ENCODE measurements around the gene ADAMTSL2.

ADAMTSL2 gene

DNA sequence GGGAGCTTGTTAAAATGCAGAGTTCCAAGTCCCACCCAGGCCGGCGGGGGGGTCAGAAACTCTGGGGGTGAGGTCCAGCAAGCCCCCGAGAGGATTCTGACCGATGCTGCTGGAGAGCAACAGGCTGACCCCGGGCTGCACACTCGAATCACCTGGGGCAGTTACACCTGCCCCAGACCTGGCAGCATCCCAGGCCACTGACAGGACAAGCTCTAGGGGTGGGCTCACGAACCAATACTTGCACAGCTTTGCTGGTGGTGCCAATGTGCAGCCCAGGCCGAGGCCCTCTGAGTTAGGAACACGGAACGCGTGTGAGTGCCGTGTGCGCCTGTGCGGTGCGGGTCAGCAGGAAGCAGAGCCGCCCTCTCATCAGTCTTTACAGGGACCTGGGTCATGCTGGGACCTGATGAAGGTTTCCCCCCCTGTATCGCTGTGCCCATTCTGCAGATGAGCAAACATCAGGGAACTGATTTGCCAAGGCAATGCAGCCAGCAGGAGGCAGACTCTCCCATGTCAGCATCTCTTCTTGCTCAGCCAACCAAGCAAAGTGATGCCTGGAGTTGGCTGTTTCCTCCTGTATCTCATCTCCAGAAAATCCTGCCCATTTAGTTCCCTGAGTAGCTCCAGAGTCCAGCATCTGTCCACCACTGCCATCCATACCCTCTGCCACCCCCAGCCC, 58.4 kb downstream of the ADAMTSL2 start:
- no peak overlapping the region for H3K9ac ChIP-seq (ENCODE audit: low read depth, low read length)
- H3K4me1 ChIP-seq (ENCODE audit: insufficient read depth, low read length): no peaks in the 10 kb centered on the region
- H3K27ac ChIP-seq (ENCODE audit: low read length): no peak overlapping the region
- no peak overlapping the region for H3K4me3 ChIP-seq (ENCODE audit: low read length)
- no peaks in the 10 kb centered on the region for H3K27me3 ChIP-seq (ENCODE audit: insufficient read depth, low read length)
- no peaks in the 10 kb centered on the region for H3K36me3 ChIP-seq (ENCODE audit: insufficient read depth, low read depth, low read length)
- peaks cover 19% of the 10 kb centered on the region for H3K9me3 ChIP-seq (ENCODE audit: insufficient read depth, low read depth, low read length)

DNA sequence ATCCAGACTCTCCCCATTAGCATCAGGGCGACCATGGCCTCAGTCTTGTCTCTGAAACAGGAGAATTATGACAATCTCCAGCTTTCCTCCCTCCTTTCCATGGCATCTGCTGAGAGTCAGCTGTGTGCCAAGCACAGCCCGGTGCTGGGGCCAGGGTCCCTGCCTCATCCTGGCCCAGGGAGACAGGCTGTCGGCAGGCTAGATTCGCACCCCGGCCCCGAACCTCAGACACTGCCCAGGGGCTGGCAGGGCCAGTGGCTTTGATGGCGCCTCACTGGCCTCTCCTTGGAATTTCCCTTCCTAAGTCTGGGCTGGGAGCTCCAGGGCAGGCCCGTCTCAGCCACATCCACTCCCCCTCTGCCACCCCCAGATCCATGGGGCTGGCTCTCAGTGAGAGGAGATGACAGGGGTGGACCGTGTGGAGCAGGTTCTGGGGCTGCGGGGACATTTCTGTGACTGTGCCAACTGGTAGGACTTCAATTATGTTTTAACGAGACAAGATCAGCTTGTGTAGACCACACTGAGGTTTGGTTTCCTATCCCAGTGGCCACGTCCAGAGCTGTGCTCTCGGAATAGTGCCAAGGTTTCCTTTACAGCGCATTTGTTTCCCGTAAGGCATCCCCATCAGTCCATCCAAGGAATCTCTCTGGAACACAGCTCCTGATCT, 59.2 kb downstream of the ADAMTSL2 start:
- no peaks in the 10 kb centered on the region for H3K4me1 ChIP-seq (ENCODE audit: insufficient read depth, low read length)

DNA sequence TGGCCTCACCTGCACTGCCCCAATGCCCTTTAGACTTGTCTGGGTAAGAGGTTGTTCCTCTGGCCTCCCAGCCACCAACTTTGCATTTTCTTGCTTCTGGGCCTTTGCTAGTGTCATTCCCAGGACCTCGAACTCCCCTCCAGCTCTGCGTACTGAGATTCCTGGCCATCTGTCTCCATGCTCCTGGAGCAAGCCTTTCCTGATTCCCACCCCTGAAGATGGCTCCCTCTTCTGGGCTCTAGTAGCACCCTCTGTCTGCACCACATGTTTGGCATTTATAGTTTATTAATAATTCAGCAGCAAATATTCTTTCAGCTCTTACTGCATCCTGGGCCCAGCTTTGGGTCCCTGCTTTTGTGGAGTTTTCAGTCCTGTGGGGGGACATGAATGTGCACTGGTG, 59.8 kb downstream of the ADAMTSL2 start:
- peaks cover 18% of the 10 kb centered on the region for H3K9me3 ChIP-seq (ENCODE audit: insufficient read depth, low read depth, low read length)
- no peaks in the 10 kb centered on the region for H3K27me3 ChIP-seq (ENCODE audit: insufficient read depth, low read length)
- H3K4me1 ChIP-seq (ENCODE audit: insufficient read depth, low read length): no peaks in the 10 kb centered on the region
- no peak overlapping the region for H3K27ac ChIP-seq (ENCODE audit: low read length)
- no peak overlapping the region for H3K9ac ChIP-seq (ENCODE audit: low read depth, low read length)
- no peaks in the 10 kb centered on the region for H3K36me3 ChIP-seq (ENCODE audit: insufficient read depth, low read depth, low read length)
- H3K4me3 ChIP-seq (ENCODE audit: low read length): no peak overlapping the region

More for the DNA sequence above, 59.2 kb downstream of the ADAMTSL2 start:
- H3K36me3 ChIP-seq (ENCODE audit: insufficient read depth, low read depth, low read length): no peaks in the 10 kb centered on the region
- no peaks in the 10 kb centered on the region for H3K27me3 ChIP-seq (ENCODE audit: insufficient read depth, low read length)
- no peak overlapping the region for H3K27ac ChIP-seq (ENCODE audit: low read length)
- no peak overlapping the region for H3K4me3 ChIP-seq (ENCODE audit: low read length)
- no peak overlapping the region for H3K9ac ChIP-seq (ENCODE audit: low read depth, low read length)
- peaks cover 18% of the 10 kb centered on the region for H3K9me3 ChIP-seq (ENCODE audit: insufficient read depth, low read depth, low read length)

DNA sequence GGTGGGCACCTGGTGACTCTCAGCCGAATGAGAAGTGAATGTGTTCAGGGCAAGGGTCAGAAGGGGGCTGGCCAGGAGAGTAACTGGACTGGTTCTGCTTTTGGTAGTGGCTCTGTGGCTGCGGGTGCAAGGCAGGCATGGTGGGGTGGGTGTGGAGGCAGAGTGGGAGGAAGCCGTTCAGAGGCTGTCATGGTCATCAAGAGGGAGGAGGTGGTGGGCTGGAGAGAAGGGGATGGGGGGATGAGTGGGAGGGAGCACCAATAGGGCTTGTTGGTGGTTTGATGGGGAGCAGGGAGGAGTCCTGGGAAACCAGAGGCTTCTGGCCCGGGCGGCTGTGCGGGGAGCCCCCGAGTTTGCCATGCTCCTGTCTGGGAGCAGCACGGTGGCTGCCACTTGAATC, 61.4 kb downstream of the ADAMTSL2 start:
- Histone ChIP-seq H3K27ac (ENCODE audit: low read length) (no peak overlapping the region), H3K4me3 (ENCODE audit: low read length) (no peak overlapping the region), H3K36me3 (ENCODE audit: insufficient read depth, low read depth, low read length) (no peaks in the 10 kb centered on the region), H3K9me3 (ENCODE audit: insufficient read depth, low read depth, low read length) (peaks cover 18% of the 10 kb centered on the region), H3K27me3 (ENCODE audit: insufficient read depth, low read length) (no peaks in the 10 kb centered on the region), H3K4me1 (ENCODE audit: insufficient read depth, low read length) (no peaks in the 10 kb centered on the region), H3K9ac (ENCODE audit: low read depth, low read length) (no peak overlapping the region)

DNA sequence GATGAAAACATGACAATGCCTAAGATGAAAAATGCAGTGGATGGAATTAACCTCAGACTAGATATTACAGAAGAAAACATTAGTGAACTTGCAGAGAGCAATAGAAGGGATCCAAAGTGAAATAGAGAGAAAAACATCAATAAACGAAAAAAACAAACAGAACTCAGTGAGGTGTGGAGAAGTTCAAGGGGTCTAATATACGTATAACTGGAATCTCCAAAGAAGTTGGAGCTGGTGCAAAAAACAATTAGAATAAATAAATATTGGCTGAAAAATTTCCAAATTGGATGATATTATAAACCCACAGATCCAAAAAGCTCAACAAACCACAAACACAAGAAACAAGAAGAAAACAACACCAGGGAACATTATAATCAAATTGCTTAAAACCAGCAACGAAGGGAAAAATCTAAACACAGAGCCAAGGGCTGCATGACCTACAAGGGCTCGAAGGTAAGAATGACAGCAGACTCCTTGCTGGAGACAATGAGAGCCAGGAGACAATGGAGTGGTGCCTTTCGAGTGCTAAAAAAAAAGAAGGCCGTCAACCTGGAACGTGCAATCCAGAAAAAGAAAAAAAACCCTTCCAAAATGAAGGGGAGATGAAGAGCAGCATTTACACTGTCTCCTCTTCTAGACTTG, 62.9 kb downstream of the ADAMTSL2 start:
- Histone ChIP-seq H3K9me3 (ENCODE audit: insufficient read depth, low read depth, low read length) (peaks cover 18% of the 10 kb centered on the region), H3K36me3 (ENCODE audit: insufficient read depth, low read depth, low read length) (no peaks in the 10 kb centered on the region), H3K4me3 (ENCODE audit: low read length) (no peak overlapping the region), H3K27ac (ENCODE audit: low read length) (no peak overlapping the region), H3K9ac (ENCODE audit: low read depth, low read length) (no peak overlapping the region), H3K4me1 (ENCODE audit: insufficient read depth, low read length) (no peaks in the 10 kb centered on the region), H3K27me3 (ENCODE audit: insufficient read depth, low read length) (no peaks in the 10 kb centered on the region)

DNA sequence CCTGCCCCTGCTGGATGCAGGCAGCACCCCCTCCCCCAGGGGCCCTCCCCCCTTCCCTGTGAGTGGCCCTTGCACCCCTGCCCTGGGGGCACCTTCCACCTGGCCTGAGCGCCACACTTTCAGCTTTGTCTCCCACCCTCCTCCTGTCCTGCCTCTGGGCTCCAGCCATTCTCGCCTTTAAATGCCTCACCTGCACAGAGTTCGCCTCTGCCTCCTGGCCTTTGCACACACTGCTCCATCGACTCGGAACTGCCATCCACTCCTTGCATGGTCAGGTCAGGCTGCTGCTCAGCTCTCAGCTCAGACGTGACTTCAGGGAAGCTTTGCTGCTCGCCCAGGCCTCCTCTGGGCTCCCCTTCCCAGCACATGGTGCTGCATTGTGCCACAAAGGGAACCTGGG, 64.5 kb downstream of the ADAMTSL2 start:
- no peak overlapping the region for H3K9ac ChIP-seq (ENCODE audit: low read depth, low read length)
- no peaks in the 10 kb centered on the region; the same call in 1 of the 2 replicates for H3K4me1 ChIP-seq (ENCODE audit: insufficient read depth, low read length)
- peaks cover 18% of the 10 kb centered on the region for H3K9me3 ChIP-seq (ENCODE audit: insufficient read depth, low read depth, low read length)

DNA sequence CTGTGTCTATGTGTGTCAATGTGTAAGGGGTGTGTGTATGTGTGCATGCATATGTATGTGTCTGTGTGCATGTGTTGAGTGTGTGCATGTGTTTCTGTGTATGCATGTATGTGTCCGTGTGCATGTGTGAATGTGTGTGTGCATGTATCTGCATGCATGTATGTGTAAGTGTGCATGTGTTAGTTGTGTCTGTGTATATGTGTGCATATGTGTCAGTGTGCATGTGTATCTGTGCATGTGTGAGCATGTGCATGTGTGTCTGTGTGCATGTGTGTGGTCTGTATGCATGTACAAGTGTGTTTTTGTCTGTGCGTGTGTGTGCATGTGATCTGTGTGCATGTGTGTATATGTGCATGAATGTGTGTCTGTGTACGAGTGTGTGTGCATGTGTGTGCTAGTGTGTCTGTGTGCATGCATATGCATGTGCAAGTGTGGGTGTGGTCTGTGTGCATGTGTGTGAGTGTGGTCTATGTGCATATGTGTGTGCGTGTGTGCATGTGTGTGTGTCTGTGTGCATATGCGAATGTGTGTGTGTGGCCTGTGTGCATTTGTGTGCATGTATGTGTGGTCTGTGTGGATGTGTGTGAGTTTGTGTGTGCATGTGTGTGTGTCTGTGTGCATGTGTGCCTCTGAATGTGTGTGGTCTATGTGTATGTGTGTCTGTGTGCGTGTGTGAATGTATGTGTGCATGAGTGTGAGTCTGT, 65.1 kb downstream of the ADAMTSL2 start:
- Histone ChIP-seq H3K9ac (ENCODE audit: low read depth, low read length) (no peak overlapping the region), H3K36me3 (ENCODE audit: insufficient read depth, low read depth, low read length) (no peaks in the 10 kb centered on the region), H3K4me3 (ENCODE audit: low read length) (no peak overlapping the region), H3K4me1 (ENCODE audit: insufficient read depth, low read length) (no peaks in the 10 kb centered on the region; the same call in 1 of the 2 replicates), H3K27me3 (ENCODE audit: insufficient read depth, low read length) (no peaks in the 10 kb centered on the region), H3K27ac (ENCODE audit: low read length) (no peak overlapping the region), H3K9me3 (ENCODE audit: insufficient read depth, low read depth, low read length) (peaks cover 18% of the 10 kb centered on the region)

More for the DNA sequence above, 64.5 kb downstream of the ADAMTSL2 start:
- no peaks in the 10 kb centered on the region for H3K36me3 ChIP-seq (ENCODE audit: insufficient read depth, low read depth, low read length)
- H3K4me3 ChIP-seq (ENCODE audit: low read length): no peak overlapping the region
- H3K27ac ChIP-seq (ENCODE audit: low read length): no peak overlapping the region
- H3K27me3 ChIP-seq (ENCODE audit: insufficient read depth, low read length): no peaks in the 10 kb centered on the region

DNA sequence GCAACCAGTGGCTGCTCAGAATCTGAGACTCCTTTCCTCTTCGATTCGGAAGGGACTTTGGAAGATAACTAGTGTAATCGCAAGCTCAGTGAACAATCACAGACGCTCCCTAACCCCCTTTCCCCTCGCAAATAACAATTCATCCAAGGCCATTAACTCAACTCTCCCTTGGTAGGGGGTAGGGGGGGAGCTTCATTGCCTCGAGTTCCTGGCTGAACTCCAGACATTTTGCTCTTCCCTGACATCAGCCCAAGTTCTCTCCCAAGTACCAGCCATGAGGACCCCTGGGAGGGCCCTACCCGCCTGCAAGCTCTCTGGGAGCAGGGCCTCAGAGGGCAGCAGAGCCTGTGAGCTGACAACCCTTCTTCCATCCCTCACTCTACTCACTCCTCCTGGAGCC, 66.2 kb downstream of the ADAMTSL2 start:
- H3K27me3 ChIP-seq (ENCODE audit: insufficient read depth, low read length): no peaks in the 10 kb centered on the region
- H3K27ac ChIP-seq (ENCODE audit: low read length): no peak overlapping the region

DNA sequence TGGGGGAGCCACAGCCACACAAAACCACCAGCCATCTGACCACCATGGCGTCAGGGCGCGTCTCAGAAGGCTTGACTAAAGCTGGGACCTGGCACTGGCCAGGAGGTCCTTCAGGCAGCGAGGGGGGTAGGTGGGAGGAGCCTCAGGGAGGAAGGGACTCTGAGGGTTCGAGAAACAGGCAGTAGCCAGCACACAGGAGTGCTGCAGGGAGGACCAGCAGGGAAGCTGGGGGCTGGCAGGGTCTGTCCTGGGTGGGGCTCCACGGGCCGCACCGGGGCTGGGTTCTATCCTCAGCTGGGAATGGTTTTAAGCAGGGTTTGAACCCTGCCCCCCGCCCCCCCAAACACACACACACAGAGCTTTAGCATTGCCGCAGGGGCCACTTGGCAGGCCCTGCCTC, 67.2 kb downstream of the ADAMTSL2 start:
- Histone ChIP-seq H3K9ac (ENCODE audit: low read depth, low read length) (no peak overlapping the region), H3K4me1 (ENCODE audit: insufficient read depth, low read length) (no peaks in the 10 kb centered on the region; the same call in 1 of the 2 replicates), H3K27me3 (ENCODE audit: insufficient read depth, low read length) (peaks cover 5% of the 10 kb centered on the region), H3K27ac (ENCODE audit: low read length) (no peak overlapping the region), H3K36me3 (ENCODE audit: insufficient read depth, low read depth, low read length) (no peaks in the 10 kb centered on the region), H3K4me3 (ENCODE audit: low read length) (no peak overlapping the region), H3K9me3 (ENCODE audit: insufficient read depth, low read depth, low read length) (peaks cover 14% of the 10 kb centered on the region)

More for the DNA sequence above, 66.2 kb downstream of the ADAMTSL2 start:
- H3K36me3 ChIP-seq (ENCODE audit: insufficient read depth, low read depth, low read length): no peaks in the 10 kb centered on the region
- H3K9me3 ChIP-seq (ENCODE audit: insufficient read depth, low read depth, low read length): peaks cover 18% of the 10 kb centered on the region
- H3K4me3 ChIP-seq (ENCODE audit: low read length): no peak overlapping the region
- H3K4me1 ChIP-seq (ENCODE audit: insufficient read depth, low read length): no peaks in the 10 kb centered on the region; the same call in 1 of the 2 replicates
- no peak overlapping the region for H3K9ac ChIP-seq (ENCODE audit: low read depth, low read length)

DNA sequence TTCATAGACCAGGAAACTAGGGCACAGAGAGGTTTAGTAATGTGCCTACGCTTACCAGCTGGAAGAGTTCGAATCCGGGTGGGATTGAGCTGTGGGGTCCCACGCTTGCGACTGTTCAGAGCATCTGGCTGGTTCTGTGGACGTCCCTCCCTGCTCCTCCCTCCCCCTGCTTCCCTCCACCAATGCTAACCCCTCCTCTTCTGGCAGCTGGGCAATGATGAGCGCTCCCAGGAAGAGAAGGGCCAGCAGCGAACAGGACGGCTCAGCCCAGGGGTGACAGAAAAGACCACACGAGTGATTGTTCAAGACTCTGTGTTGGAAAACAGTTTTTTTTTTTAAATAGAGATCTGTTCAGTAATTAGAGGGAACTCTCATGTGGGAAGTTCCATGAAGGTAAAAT, 67.8 kb downstream of the ADAMTSL2 start:
- H3K27ac ChIP-seq (ENCODE audit: low read length): no peak overlapping the region
- H3K9ac ChIP-seq (ENCODE audit: low read depth, low read length): no peak overlapping the region
- peaks cover 10% of the 10 kb centered on the region for H3K27me3 ChIP-seq (ENCODE audit: insufficient read depth, low read length)
- no peak overlapping the region for H3K4me3 ChIP-seq (ENCODE audit: low read length)
- H3K9me3 ChIP-seq (ENCODE audit: insufficient read depth, low read depth, low read length): peaks cover 8% of the 10 kb centered on the region
- H3K36me3 ChIP-seq (ENCODE audit: insufficient read depth, low read depth, low read length): no peaks in the 10 kb centered on the region
- no peaks in the 10 kb centered on the region; the same call in 1 of the 2 replicates for H3K4me1 ChIP-seq (ENCODE audit: insufficient read depth, low read length)

DNA sequence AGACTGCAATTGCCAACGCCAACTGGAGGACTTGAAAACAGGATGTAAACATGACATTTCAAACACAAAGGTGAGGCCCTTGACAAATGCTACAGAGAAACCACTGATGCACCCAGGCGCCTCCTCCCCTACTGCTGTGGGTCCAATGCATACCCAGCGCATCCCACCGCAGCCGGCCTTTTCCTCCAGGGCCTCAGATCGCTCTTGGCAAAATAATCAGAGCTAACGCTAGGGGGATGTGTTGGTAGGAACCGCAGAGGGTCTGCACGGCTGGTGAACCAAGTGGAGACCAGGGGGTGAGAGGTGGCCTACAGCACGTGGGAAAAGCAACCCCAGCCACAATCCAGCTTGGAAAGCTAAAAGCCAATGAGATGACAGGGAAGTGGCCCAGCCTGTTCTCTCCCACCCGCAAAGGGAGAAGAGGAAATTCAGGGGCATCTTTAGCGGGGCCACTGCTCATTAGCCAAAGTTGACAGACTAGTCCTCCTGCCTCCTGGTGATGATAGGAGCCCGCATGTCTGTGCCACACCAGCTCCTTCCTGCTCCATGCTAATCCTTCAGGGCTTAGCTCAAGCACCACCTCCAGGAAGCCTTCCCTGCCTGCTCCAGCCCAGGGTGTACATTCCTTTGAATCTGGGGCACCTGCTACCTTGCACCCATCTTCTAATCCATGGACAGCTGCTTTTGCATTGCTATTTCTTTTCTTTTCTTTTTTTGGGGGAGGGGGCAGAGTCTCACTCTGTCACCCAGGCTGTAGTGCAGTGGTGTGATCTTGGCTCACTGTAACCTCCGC, 68.8 kb downstream of the ADAMTSL2 start:
- H3K27me3 ChIP-seq (ENCODE audit: insufficient read depth, low read length): peaks cover 21% of the 10 kb centered on the region
- H3K4me3 ChIP-seq (ENCODE audit: low read length): no peak overlapping the region
- no peaks in the 10 kb centered on the region; the same call in 1 of the 2 replicates for H3K4me1 ChIP-seq (ENCODE audit: insufficient read depth, low read length)
- no peak overlapping the region for H3K27ac ChIP-seq (ENCODE audit: low read length)
- no peak overlapping the region for H3K9ac ChIP-seq (ENCODE audit: low read depth, low read length)
- no peaks in the 10 kb centered on the region for H3K9me3 ChIP-seq (ENCODE audit: insufficient read depth, low read depth, low read length)
- no peaks in the 10 kb centered on the region for H3K36me3 ChIP-seq (ENCODE audit: insufficient read depth, low read depth, low read length)

Measured in iPS-20b (cell line).